K562 (cell line): ENCODE results near the gene EDN2. TPM values are rescaled to one million over a fixed set of nuclear protein-coding genes. Genes with fewer than 3 reads are reported as not detected.

ENCODE experiments used
- ATAC-seq: fragments of 200-7000 bp; cut with Tn5 transposase; 3 replicates; pipeline ENCODE4 v1.9.1; 2020; ENCODE audit warnings: moderate library complexity
- BruUV-seq: library from RNA; stranded (reverse); fragments of 400-500 nt; replicated peaks from 2 replicates; lab custom pipeline; 2021; lab: Mats Ljungman, UMichigan
- CTCF ChIA-PET: fragments of 300-600 bp; formaldehyde crosslinking; extraction: SDS; loops from one replicate; lab custom pipeline; 2021; ENCODE audit warnings: low intra/inter-chr PET ratio; lab: Yijun Ruan, JAX
- POLR2A ChIA-PET: fragments of 300-600, 350-650 bp; sonication (Branson Sonifier 250); formaldehyde crosslinking; extraction: SDS; loops from one replicate; lab custom pipeline; 2021; ENCODE audit warnings: antibody characterized with exemption, inconsistent platforms; lab: Yijun Ruan, JAX
- DNase-seq, 4 experiments: peaks; one replicate each; pipeline versions ENCODE4 v3.0.0 to v3.0.0-alpha.2; 2011 to 2018; ENCODE audit warnings: low spot score in 3 of 4, mixed read lengths in 3 of 4; ENCODE audit errors: extremely low read depth in 1 of 4
- FAIRE-seq: peaks from 2 replicates; lab custom pipeline; 2011; peaks lifted over from hg19 to GRCh38; lab: Jason Lieb, UNC
- H2AFZ ChIP-seq: 2 replicates; pipeline ENCODE4 v1.6.0; 2011; ENCODE audit warnings: low read depth, low read length, control low read depth, inconsistent platforms
- H3K27ac ChIP-seq: fragments of 200-600 bp; 3 replicates; pipeline ENCODE4 v1.8.0; 2011; ENCODE audit warnings: low read depth, mild to moderate bottlenecking, control low read depth, inconsistent platforms, low read length, moderate library complexity, mixed read lengths; ENCODE audit errors: extremely low read depth
- H3K27me3 ChIP-seq, 2 experiments: fragments of 300-600 bp in 1 of 2; 2 replicates in 1 of 2; 3 replicates in 1 of 2; pipeline versions ENCODE4 v1.6.0 to v1.8.0; 2011; ENCODE audit warnings: inconsistent platforms in 2 of 2, low read length in 2 of 2, mild to moderate bottlenecking in 1 of 2, mixed read lengths in 1 of 2, moderate library complexity in 1 of 2; ENCODE audit not compliant: control insufficient read depth in 2 of 2, insufficient read depth in 2 of 2
- H3K36me3 ChIP-seq: fragments of 300-600 bp; 3 replicates; pipeline ENCODE4 v1.8.0; 2011; ENCODE audit warnings: mild to moderate bottlenecking, low read length, inconsistent platforms; ENCODE audit not compliant: control insufficient read depth, insufficient read depth
- H3K4me1 ChIP-seq, 2 experiments: fragments of 200-600 bp in 1 of 2; replicated peaks in 1 of 2; 2 replicates in 1 of 2; 3 replicates in 1 of 2; pipeline versions ENCODE4 v1.5.1 to v1.8.0; 2011; ENCODE audit warnings: inconsistent platforms in 2 of 2, low read length in 2 of 2, mild to moderate bottlenecking in 1 of 2, mixed read lengths in 1 of 2, moderate library complexity in 1 of 2; ENCODE audit not compliant: control insufficient read depth in 2 of 2, insufficient read depth in 2 of 2
- H3K4me2 ChIP-seq: 2 replicates; pipeline ENCODE4 v1.6.1; 2011; ENCODE audit warnings: low read length, control low read depth, inconsistent platforms, mixed read lengths; ENCODE audit not compliant: insufficient read depth
- H3K4me3 ChIP-seq: fragments of 200-600 bp; sonication (generic), shearing (Covaris generic); 2 replicates; pipeline ENCODE4 v1.5.1; 2016; ENCODE audit warnings: control low read depth, inconsistent platforms
- H3K79me2 ChIP-seq: fragments of 200-600 bp; 3 replicates; pipeline ENCODE4 v1.8.0; 2011; ENCODE audit warnings: low read length, inconsistent platforms; ENCODE audit not compliant: control insufficient read depth, insufficient read depth
- H3K9ac ChIP-seq, 2 experiments: 2 replicates each; pipeline versions ENCODE4 v1.6.0 to v1.6.1; 2011; ENCODE audit warnings: low read depth in 2 of 2, low read length in 2 of 2, control low read depth in 1 of 2, inconsistent platforms in 1 of 2, mild to moderate bottlenecking in 1 of 2, mixed read lengths in 1 of 2; ENCODE audit not compliant: insufficient read depth in 1 of 2
- H3K9me1 ChIP-seq: one replicate; pipeline ENCODE4 v1.6.0; 2011; ENCODE audit warnings: inconsistent platforms, mild to moderate bottlenecking, low read length, moderate library complexity; ENCODE audit not compliant: control insufficient read depth, insufficient read depth
- H3K9me3 ChIP-seq: replicated peaks from 2 replicates; pipeline ENCODE4 v1.5.1; 2011; ENCODE audit warnings: low read depth, low read length, inconsistent platforms; ENCODE audit not compliant: control insufficient read depth, insufficient read depth
- H4K20me1 ChIP-seq: replicated peaks from 2 replicates; pipeline ENCODE4 v1.6.1; 2011; ENCODE audit warnings: low read length, inconsistent platforms, mixed read lengths; ENCODE audit not compliant: control insufficient read depth, insufficient read depth
- CTBP1 ChIP-seq: fragments of 450-650 bp; IDR thresholded peaks from 2 replicates; pipeline ENCODE4 v1.6.1; 2016; ENCODE audit warnings: borderline replicate concordance
- HOMEZ ChIP-seq: fragments of 250-450 bp; sonication (Bioruptor Pico); IDR thresholded peaks from 2 replicates; pipeline ENCODE4 v1.4.0; 2020; ENCODE audit warnings: mild to moderate bottlenecking, moderate library complexity
- ILK ChIP-seq: fragments of 450-650 bp; IDR thresholded peaks from 2 replicates; pipeline ENCODE4 v1.6.1; 2016; ENCODE audit warnings: missing genetic modification characterization, low read depth, mild to moderate bottlenecking, missing compliant biosample characterization, moderate library complexity, borderline replicate concordance
- LCOR ChIP-seq: sonication (generic); formaldehyde crosslinking; IDR thresholded peaks from 2 replicates; pipeline ENCODE4 v1.8.0; 2022; ENCODE audit warnings: mild to moderate bottlenecking, missing genetic modification reagents
- SREBF1 ChIP-seq: fragments of 150-350 bp; IDR thresholded peaks from 2 replicates; pipeline ENCODE4 v1.6.1; 2014; ENCODE audit warnings: antibody characterized with exemption, low read depth, low read length, borderline replicate concordance
- TBL1XR1 ChIP-seq, 2 experiments: IDR thresholded peaks; 2 replicates each; pipeline ENCODE4 v1.6.1; 2012; ENCODE audit warnings: improper control_type of control experiment in 2 of 2, low read length in 2 of 2, mild to moderate bottlenecking in 1 of 2
- THAP12 ChIP-seq: fragments of 250-450 bp; sonication (Bioruptor Pico); IDR thresholded peaks from 2 replicates; pipeline ENCODE4 v1.9.0; 2021; ENCODE audit warnings: mild to moderate bottlenecking, inconsistent platforms
- TRIM24 ChIP-seq, 2 experiments: fragments of 450-650 bp; IDR thresholded peaks; 2 replicates each; pipeline ENCODE4 v1.6.1; 2016
- TRIM25 ChIP-seq: fragments of 450-650 bp; IDR thresholded peaks from 2 replicates; pipeline ENCODE4 v1.7.0; 2016; ENCODE audit warnings: borderline replicate concordance
- ZC3H11A ChIP-seq: IDR thresholded peaks from 2 replicates; pipeline ENCODE4 v1.6.1; 2012; ENCODE audit warnings: low read depth, low read length, improper control_type of control experiment
- ZNF511 ChIP-seq: sonication (generic); formaldehyde crosslinking; IDR thresholded peaks from 2 replicates; pipeline ENCODE4 v1.8.0; 2022; ENCODE audit warnings: mild to moderate bottlenecking, missing genetic modification reagents
- WGBS: fragments of 100-300 bp; shearing (Covaris generic); methylation state at CpG from one replicate; pipeline ENCODE4 v1.1.6; 2016; ENCODE audit warnings: low coverage, mixed read lengths; ENCODE audit not compliant: insufficient coverage; ENCODE audit errors: missing lambda C conversion rate; 5-methylcytosine and 5-hydroxymethylcytosine counted together
- in situ Hi-C: fragments of 300-500 bp; cut with MboI; formaldehyde crosslinking; loops from 4 replicates; pipeline ENCODE4 v1.15.0; 2018; ENCODE audit warnings: inconsistent platforms, mixed read lengths
- intact Hi-C: fragments of 100-400 bp; cut with micrococcal nuclease; formaldehyde crosslinking; loops from 2 replicates; pipeline ENCODE4 v1.14.2; 2022
- polyA plus RNA-seq, 8 experiments: library from polyadenylated mRNA; depleted of rRNA in 4 of 8; stranded (reverse) in 5 of 8; unstranded in 3 of 8; fragments of >200 nt; fragmentation: Nextera tagmentation in 2 of 8; fragmentation: Illumina TruSeq in 1 of 8; extraction: Ambion mirVana in 2 of 8; extraction: Trizol in 1 of 8; gene quantifications; 2 replicates each; pipeline versions ENCODE4 v1.2.1 to v1.2.3, GENCODE V29; 2011 to 2014; ENCODE audit warnings: inconsistent platforms in 1 of 8, missing spikeins in 1 of 8
- total RNA-seq, 7 experiments: library from RNA; depleted of rRNA in 6 of 7; stranded (reverse); fragments of >200 nt in 6 of 7; fragmentation: Illumina TruSeq in 2 of 7; extraction: Trizol in 2 of 7; gene quantifications; 2 replicates each; pipeline versions ENCODE4 v1.2.1 to v1.2.3, GENCODE V29; 2011 to 2021; ENCODE audit warnings: low replicate concordance in 1 of 7

Gene EDN2
- total and polyA plus RNA-seq, 9 of the 15 experiments (the other 6 are each of a cell fraction or from before 2014, with no cell fraction given), result not detected

- TF ChIP-seq THAP12 (CRISPR knock-in tag), result no peak
Observed at GRCh38 chr1:41450747-41451285, 33.7 kb downstream of the EDN2 start (continued).

- FAIRE-seq, result no peak
- POLR2A ChIA-PET, result interaction anchor here (0.6 to 1.1 kb wide), 2 partner anchors 13 to 148 kb away, joined by 3 to 4 read pairs; no protein-coding TSS in a partner anchor
- no TSS peak for BruUV-seq
- Histone ChIP-seq H3K9ac (no peak overlapping the region), H3K27ac (no peak overlapping the region), H3K4me2 (no peak overlapping the region), H3K9me3 (peaks cover 6% of the 10 kb centered on the region; the same call in 1 of the 2 replicates), H3K4me3 (no peak overlapping the region), H2AFZ (no peak overlapping the region), H3K4me1 (no peaks in the 10 kb centered on the region), H3K27me3 (peaks cover 5 to 36% of the 10 kb centered on the region in 2 experiments; a peak in 4 of 5 replicates), H3K36me3 (no peaks in the 10 kb centered on the region), H3K79me2 (no peaks in the 10 kb centered on the region), H4K20me1 (0 out of 2 replicates have a peak, but pooled peaks cover 3% of the 10 kb centered on the region), H3K9me1 (no peaks in the 10 kb centered on the region)
- no peak for ATAC-seq
- in situ Hi-C loops (no loop called here), intact Hi-C loops (no loop called here)
- WGBS, result 0% methylated on average over 10 of the region's 10 CpGs
- no peak for TF ChIP-seq ILK
- TF ChIP-seq TRIM24 (IDR thresholded peaks at IDR 0.05), result no peak
- TF ChIP-seq CTBP1, result no peak
- TF ChIP-seq HOMEZ, result no peak
- no peak for TF ChIP-seq SREBF1
- TF ChIP-seq ZNF511 (CRISPR knock-in tag), result no peak
- no peak for TF ChIP-seq TBL1XR1 (IDR thresholded peaks at IDR 0.05; ENCODE audit: low read length in 2 of 2)
- no peak for TF ChIP-seq TRIM25
- no peak for TF ChIP-seq ZC3H11A
- TF ChIP-seq LCOR (CRISPR knock-in tag), result no peak
- DNase-seq, result no peak
- CTCF ChIA-PET, result no interaction called here
Observed at GRCh38 chr1:41449326-41449921, 35.1 kb downstream of the EDN2 start.
